Epithelial cell of proximal tubule (primary cell): ENCODE measurements around the gene NCOA4. TPM values are rescaled to one million over a fixed set of nuclear protein-coding genes. Genes with fewer than 3 reads are reported as not detected.

ENCODE experiments used
- DNase-seq: peaks from one replicate; pipeline ENCODE4 v3.0.0-alpha.2; 2011; ENCODE audit warnings: low read depth
- H3K4me3 ChIP-seq: 2 replicates; pipeline ENCODE4 v1.5.1; 2011; ENCODE audit warnings: low read depth, mild to moderate bottlenecking, low read length
- CTCF ChIP-seq: conservative IDR thresholded peaks from 2 replicates; pipeline ENCODE4 v1.5.1; 2012; ENCODE audit warnings: low read depth, mild to moderate bottlenecking, low read length
- total RNA-seq: library from RNA; depleted of rRNA; stranded (reverse); fragments of >200 nt; gene quantifications from 2 replicates; pipeline ENCODE4 v1.2.3, GENCODE V29; 2015

NCOA4 gene
- total RNA-seq, 1 donor from 2014 or later: 90.2 TPM

DNA sequence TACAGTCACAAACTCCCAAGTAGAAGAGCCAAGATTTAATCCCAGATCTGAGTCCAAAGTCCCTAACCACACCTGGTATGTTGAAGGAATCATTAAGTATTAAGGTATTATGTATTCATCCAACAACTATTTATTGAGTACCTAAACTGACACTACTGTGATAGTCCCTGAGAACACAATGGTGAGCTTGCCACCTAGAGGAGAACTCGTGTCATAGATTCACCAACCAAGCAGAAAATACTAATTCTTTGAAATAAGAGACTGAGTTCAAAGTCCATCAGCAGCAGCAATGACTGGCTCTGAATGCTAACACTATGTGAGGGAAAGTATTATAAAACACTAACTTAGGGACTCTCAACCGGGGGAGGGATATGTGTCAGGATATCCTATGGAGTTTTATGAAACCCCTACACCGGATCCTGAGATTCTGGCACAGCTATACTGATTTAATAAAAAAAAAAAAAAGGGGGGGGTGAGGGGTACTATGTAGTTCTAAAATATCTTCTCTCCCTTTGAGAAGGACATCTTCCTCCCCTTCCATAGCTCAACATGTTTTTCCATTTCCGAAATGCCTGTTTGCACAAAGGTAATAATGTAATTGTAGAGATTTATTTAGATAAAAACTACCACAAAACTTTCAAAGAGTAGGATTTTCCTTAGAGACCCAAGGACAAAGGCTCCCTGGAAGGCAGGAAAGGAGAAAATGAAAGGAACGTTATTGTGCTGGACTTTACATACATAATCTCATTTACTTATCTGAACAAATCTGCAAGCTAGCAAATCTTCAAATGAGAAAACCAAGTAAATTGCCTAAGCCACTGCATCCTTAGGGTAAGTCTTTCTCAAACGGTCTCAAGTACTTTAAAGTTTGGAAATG, 1.6 kb downstream of the NCOA4 start:
- TF ChIP-seq CTCF: peak; percentile 72
- DNase-seq: peak; percentile 77
- H3K4me3 ChIP-seq: peak overlapping the region; percentile 77

- no peak for TF ChIP-seq CTCF
- no peak overlapping the region for H3K4me3 ChIP-seq
- DNase-seq: no peak
Observed at GRCh38 chr10:46026106-46026505, 4.3 kb downstream of the NCOA4 start.

DNA sequence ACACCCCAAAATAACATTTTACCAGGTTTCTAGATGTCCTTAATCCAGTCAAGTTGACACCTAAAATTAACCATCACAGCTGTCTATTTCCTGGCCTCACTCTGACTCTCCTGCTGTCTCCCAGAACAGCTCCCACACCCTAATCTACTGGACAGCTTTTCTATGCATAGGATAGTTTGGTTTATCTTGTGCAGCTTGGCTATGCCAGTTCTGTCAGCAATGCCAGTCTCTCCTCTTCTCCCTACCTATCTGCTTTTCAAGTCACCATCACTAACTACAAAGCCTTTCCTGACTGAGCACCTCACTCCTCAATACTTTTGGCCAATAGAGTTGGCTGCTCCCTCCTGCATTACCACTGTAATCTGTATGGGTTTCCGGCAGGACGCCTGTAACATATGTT, 5.0 kb downstream of the NCOA4 start:
- no peak for TF ChIP-seq CTCF
- no peak for DNase-seq
- no peak overlapping the region for H3K4me3 ChIP-seq

GRCh38 chr10:46024948-46025347, 5.5 kb downstream of the NCOA4 start:
- TF ChIP-seq CTCF: no peak
- DNase-seq: no peak
- no peak overlapping the region for H3K4me3 ChIP-seq

DNA sequence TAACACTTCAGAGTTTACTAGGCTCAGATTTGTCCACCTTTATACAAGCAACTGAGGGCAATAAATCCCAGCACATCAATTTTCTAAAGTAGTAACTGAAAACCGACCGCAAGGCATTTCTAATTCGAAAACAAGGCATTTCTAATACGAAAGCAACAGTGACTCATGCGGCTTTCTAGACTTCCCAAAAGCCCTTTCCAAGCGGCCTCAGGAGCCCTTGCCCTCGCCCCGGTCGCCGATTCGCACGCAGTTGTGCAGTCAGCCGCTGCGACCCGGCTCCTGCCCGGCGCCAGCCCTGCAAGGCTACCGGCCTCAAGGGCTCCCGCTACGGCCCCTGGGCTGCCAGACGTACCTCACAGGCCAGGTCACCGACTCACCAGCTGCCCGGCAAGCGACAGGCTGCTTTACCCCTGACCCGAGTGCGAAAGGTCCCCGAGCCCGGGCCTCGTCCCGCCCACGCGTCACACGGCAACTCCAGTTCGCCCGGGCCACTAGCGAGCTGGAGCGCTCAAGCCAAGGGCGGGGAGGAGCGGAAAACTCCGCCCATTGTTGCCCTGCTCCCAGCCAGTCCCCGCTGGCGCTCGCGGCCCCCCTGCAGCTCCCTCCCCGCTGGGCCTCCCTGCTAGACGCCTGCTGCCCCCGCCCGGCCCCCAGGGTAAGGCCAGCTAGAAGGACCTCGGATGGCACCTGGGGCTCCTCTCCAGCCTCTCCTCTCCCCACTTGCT, 7.3 kb downstream of the NCOA4 start:
- H3K4me3 ChIP-seq: peak overlapping the region; percentile 54
- peak; percentile 85 for DNase-seq
- TF ChIP-seq CTCF: peak; percentile 32

GRCh38 chr10:46020344-46020657, 10.1 kb downstream of the NCOA4 start:
- no peak for DNase-seq
- no peak overlapping the region for H3K4me3 ChIP-seq
- TF ChIP-seq CTCF: no peak
